GM10266 (cell line): ENCODE results near the gene LINC00632.

Source experiments
- DNase-seq: peaks from one replicate; pipeline ENCODE4 v3.0.0; 2012; ENCODE audit errors: extremely low spot score
- TF ChIP-seq, protein P1 (sequence below): IDR thresholded peaks from 2 replicates; pipeline ENCODE4 v1.5.1; 2012; ENCODE audit warnings: mild to moderate bottlenecking, low read depth; ENCODE audit not compliant: control insufficient read depth, insufficient read depth; ENCODE audit errors: missing control alignments

Gene LINC00632

DNA sequence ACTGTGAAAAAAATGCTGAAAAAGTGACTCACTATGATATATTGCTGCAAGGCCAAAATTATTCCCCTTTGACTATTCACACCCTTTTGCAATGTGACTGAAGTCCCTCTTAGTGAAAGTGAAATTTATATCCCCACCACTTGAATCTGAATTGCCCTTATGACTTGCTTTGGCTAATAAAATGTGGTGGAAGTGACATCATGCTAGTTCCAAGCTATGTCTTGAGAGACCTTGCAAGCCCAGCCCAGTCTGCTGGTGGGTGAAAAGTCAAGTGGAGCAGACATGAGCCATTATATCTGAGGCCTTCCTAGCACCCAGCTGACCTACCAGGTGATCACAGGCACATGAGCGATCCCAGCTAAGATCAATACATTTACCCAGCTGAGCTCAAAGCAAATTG lies 94.7 kb downstream of the LINC00632 start:
- TF ChIP-seq, protein P1, sequence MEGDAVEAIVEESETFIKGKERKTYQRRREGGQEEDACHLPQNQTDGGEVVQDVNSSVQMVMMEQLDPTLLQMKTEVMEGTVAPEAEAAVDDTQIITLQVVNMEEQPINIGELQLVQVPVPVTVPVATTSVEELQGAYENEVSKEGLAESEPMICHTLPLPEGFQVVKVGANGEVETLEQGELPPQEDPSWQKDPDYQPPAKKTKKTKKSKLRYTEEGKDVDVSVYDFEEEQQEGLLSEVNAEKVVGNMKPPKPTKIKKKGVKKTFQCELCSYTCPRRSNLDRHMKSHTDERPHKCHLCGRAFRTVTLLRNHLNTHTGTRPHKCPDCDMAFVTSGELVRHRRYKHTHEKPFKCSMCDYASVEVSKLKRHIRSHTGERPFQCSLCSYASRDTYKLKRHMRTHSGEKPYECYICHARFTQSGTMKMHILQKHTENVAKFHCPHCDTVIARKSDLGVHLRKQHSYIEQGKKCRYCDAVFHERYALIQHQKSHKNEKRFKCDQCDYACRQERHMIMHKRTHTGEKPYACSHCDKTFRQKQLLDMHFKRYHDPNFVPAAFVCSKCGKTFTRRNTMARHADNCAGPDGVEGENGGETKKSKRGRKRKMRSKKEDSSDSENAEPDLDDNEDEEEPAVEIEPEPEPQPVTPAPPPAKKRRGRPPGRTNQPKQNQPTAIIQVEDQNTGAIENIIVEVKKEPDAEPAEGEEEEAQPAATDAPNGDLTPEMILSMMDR: no peak

DNA sequence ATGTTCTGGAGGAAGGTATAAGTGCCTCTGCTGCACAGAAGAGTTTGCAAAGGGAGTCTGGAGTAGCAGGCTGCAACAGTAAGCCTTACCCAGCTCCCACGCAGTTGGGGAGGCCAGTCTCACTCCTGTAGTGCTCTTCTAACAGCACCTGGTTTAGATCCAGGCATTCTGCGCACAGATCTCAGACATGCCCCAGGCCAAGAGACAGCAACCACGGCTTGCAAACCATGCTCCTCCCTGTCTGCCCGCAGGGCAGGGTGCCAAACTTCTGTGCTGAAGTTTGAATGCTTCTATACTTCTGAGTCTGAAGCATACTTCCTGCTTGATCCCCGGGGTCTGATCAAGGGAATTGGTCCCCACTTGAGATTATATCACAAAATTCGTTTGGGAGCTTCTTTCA lies 106.3 kb downstream of the LINC00632 start:
- no peak for DNase-seq
- TF ChIP-seq, protein P1: no peak

More for the DNA sequence above, 94.7 kb downstream of the LINC00632 start:
- no peak for DNase-seq

DNA sequence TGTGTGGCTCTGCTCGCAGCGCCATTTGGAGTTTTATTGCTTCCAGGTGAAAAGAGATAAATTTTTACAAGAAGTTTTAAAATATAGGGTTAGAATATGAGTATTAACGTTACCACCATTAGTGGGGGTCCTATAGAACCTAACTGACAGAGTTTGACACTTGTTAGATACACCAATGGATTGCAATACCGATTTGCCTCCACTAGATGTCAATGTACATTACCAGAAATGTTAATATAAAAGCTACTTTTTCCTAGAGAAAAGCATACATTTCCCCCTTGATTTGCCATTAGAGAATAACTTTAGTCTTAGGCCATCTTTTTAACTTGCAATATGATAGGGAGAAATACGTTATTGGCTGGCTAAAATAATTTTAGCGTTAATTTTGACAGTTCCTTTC lies 108.4 kb downstream of the LINC00632 start:
- TF ChIP-seq, protein P1: peak; percentile 27
- no peak for DNase-seq

DNA sequence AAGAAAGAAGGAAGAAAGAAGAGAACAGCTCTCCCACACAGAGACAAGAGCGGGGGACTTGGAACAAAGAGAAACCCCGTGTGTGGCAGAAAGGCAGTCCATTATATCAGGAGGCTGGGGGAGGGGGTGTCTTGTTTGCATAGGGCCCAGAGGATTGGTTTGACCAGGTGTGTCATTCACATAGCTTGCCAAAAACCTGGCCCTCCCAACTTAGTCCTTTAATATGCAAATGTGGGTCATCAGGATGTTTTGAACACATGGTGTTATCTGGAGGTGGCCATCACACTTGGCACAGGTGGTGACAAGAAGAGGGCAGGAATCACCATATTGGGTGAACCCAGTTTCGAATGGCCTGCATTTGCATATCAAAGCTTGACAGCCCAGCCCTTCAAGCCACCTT lies 111.7 kb downstream of the LINC00632 start:
- DNase-seq: no peak
- TF ChIP-seq, protein P1: no peak

DNA sequence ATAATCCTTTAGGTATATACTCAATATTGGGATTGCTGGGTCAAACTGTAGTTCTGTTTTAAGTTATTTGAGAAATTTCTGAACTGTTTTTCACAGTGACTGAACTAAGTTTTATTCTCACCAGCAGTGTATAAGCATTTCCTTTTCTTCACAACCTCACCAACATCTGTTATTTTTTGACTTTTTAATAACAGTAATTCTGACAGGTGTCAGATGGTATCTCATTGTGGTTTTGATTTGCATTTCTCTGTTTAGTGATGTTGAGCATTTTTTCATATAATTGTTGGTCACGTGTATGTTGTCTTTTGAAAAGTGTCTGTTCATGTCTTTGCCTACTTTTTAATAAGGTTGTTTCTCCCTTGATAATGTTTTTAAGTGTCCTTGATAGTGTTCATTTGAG lies 112.6 kb downstream of the LINC00632 start:
- TF ChIP-seq, protein P1: no peak
- DNase-seq: no peak

DNA sequence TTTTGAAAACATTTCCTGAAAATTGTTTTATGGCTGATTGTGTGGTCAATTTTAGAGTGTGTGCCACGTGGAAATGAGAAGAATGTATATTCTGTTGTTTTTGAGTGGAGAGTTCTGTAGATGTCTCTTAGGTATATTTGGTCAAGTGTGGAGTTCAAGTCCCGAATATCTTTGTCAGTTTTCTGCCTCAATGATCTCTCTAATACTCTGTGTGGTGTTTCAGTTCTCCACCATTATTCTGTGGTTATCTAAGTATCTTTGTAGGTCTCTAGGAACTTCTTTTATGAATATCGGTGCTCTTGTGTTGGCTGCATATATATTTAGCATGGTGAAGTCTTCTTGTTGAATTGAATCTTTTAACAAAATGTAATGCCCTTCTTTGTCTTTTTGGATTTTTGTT lies 113.3 kb downstream of the LINC00632 start:
- no peak for DNase-seq
- TF ChIP-seq, protein P1: no peak

DNA sequence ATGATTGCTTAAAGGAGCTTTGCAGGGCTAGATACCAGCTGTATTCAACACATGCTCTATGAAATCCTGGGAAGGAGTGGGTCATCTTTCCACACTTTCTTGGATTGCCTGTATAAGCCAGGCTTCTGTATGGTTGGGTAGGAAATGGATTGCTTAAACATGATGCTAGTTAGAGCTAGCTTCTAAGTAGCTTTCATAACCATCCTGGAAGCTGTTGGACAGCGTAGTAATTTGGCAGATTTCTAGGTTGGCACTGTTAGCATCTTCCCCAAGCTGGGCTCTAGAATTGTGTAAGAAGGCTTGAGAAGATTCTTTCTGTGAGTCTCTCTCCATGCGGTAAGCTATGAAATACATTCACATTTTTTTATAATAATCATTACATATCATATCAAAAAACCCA lies 127.3 kb downstream of the LINC00632 start:
- TF ChIP-seq, protein P1: no peak
- DNase-seq: no peak
